Amygdala (tissue), 56 donors: Measurements from ENCODE around the gene ANKRD63.
A peak's percentile ranks its signal among the peaks of the same experiment; 100 is the strongest.

ENCODE experiments used
- DNase-seq, 56 donors: peaks; one replicate each; lab custom pipeline; 2025; lab: John Stamatoyannopoulos, UW

ANKRD63 gene

GRCh38 chr15:40246496-40247280 is 36.2 kb downstream of the ANKRD63 start:
- no peak for DNase-seq

- no peak for DNase-seq
Measured at GRCh38 chr15:40245666-40246450, 37.0 kb downstream of the ANKRD63 start.

DNA sequence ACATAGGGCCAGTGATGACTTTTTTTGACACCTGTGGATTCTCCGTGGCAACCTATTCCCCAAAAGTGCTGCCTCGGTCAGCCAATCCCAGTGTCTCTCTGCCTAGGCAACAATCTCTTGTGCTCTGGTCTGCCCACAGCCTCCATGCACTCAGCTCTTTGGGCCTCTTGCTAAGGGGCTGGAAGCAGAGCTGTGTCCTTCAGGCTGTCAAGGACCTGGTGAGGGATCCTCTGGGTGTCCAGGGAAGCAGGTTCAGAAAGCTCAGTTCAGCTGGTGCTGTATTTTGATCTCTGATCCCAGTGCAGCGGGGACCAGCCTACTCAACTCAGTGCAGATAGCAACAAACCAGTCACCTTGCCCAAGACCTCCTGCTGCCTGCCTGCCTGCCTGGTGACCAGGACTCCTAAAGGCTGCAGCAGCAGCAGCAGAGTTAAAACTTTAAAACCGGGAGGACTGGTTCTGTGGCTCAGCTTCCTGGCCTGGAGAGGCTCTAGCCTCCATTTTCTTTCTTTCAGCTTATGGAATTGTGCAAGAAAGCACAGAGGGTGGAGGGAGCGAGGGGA is 37.8 kb downstream of the ANKRD63 start:
- no peak for DNase-seq

GRCh38 chr15:40243126-40243810 is 39.6 kb downstream of the ANKRD63 start:
- no peak for DNase-seq

- DNase-seq = no peak
Measured at GRCh38 chr15:40242601-40243000, 40.3 kb downstream of the ANKRD63 start.

DNA sequence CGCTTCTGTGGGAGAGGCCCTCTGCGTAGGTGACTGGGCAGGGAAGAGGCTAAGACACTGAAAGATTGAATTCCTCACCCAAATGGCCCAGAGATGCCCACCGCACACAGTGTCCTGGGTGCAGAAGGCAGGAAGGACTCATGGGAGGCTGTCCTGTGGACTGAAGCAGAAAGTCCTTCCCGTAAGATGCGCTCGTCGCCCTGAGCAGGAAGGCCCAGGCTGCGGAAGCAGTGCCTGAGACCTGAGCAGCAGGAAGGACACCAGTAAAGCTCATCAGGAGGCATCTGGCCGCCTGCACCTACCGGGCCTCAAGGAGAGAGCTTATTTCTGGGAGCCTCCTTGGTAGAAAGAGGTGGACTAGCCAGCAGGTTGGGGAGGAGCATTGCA is 40.7 kb downstream of the ANKRD63 start:
- DNase-seq = no peak

DNA sequence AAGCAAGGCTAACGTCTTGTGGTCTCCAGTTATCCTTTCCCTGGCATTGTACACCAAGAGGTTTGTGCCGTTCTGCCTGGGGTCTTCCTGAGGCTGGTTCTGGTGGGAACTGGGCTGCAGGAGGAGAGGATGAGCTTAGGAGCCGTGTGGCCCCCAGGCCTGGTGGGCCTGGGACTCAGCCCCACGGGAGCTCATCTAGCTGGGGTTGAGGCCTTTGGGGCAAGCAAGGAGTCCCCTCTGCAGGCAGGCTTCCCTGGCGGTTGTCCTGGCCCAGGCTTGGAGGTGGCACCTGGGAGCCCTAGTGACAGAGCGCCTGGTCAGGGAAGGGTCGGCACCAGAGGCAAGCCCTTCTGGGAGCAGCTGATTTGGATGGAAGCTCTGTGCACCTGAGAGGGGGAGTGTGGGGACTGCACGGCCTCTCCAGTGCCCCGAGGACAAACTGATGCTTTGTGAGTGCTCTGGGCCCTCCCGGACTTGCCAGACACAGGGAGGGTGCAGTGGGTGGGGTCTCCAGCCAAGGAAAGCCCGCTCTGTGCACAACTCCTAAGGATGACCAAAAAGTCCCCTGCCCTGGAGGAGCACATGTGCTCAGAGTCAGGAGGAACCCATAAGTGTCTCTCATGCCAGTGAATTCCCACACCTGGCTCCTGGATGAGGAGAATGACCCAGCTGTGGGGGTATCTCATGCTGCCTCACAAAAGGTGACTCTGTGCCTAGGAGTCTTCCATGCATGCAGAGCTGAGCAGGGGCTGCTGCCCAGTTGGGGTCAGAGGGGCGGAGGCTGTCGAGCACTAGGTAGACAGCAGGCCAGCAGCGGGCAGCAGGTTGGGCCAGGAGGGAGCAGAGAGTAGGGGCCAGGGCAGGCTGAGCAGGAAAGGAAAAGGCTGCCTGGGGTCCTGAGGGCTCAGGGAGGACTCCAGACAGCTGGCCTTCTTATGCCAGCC is 41.3 kb downstream of the ANKRD63 start:
- DNase-seq = no peak

DNA sequence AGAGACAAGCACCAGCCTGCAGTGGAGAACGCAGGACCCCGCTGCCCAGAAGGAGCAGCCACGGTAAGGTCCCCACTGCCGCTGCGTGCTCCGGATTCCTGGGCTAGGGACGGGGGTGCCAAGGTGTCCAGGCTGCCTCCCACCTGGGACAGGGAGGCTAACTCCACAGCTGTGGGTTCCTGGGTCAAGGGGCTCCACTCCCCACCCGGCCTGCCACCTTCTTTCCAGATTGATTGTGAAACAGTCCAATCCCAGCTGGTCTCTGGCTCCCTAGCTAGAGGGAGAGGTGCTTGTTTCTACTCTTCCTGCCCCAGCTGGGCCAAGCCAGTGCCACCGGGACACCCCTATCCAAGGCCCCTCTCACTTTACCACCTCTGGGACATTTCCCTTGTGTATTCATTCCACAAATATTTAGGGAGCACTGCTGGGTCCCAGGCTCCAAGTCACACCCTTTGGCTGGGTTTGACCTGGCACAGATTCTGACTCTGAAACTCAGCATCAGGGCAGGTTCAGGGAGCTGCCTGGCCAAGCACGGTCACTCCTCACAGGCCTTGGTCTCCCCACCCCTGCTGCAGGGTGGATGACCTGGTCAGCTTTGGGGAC is 42.1 kb downstream of the ANKRD63 start:
- DNase-seq = no peak

DNA sequence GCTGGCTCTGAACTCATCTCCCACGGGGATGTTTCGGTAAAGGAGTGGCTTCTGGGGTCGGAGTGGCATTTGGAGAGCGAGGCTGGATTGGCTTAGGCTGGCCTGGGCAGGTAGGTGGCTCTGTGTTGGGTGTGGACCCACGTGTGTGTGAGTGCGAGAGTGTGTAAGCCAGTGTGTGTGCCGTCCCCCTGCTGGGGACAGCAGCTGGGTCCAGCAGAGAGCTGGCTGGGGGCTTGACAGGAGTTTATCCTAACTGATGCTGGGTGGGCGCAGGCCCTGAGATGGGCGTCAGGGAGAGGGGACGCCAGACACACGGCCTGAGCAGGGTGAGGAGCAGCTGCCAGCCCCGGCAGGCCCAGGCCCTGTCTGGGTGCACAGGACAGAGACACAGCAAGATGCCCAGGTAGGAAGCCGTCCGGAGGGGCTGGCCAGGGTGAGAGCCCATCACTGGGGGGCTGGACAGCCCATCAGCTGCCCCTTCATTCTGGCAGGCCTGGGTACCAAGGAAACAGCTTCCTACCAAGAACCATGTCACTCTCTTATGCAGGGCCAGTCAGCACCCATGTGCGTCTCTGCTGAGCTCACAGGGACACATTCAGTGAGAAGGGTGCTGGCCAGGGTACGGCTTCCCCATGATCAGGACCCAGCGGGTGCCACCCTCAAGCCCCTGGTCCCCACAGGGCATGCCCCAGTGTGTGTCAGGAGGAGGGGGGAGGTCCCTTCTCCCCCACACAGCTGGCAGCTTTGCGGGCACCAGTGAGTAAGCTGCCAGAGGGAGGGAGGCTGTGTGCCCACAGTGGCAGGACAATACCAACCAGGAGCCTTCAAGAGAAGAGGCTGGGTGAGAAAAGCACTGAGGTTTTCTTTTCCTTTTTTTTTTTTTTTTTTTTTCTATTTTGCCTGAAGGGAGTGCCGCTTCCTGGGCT is 42.9 kb downstream of the ANKRD63 start:
- DNase-seq = peak in 9 of 56 donors; percentile 16 to 63 (median 49)

DNA sequence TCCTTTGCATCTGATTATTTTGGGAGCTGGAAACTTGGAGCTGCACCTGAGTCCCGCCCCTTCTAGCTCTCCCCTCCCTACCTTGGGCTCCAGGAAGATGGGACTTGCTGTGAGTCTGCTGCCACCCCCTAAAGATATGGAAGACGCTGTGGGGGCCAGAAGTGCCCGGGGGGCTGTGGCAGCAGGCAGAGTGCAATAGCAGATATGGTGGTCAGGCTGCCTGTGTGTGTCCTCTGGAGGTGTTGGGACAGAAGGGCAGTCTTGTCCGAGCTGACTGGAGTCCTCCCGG is 43.5 kb downstream of the ANKRD63 start:
- no peak for DNase-seq

GRCh38 chr15:40238532-40239403 is 44.1 kb downstream of the ANKRD63 start, which contains the start of gene PAK6:
TSS of gene PAK6 (plus strand) at chr15:40239063. CDS start at chr15:40264786, 25,723 bp downstream.
- DNase-seq = peak in 26 of 56 donors; percentile 19 to 75 (median 50)

- DNase-seq = peak in 3 of 56 donors; percentile 9 to 28 (median 14)
Measured at GRCh38 chr15:40235201-40235885, 47.5 kb downstream of the ANKRD63 start.

GRCh38 chr15:40234783-40235182 is 48.1 kb downstream of the ANKRD63 start:
- no peak for DNase-seq

- no peak for DNase-seq
Measured at GRCh38 chr15:40233727-40234577, 48.9 kb downstream of the ANKRD63 start.

DNA sequence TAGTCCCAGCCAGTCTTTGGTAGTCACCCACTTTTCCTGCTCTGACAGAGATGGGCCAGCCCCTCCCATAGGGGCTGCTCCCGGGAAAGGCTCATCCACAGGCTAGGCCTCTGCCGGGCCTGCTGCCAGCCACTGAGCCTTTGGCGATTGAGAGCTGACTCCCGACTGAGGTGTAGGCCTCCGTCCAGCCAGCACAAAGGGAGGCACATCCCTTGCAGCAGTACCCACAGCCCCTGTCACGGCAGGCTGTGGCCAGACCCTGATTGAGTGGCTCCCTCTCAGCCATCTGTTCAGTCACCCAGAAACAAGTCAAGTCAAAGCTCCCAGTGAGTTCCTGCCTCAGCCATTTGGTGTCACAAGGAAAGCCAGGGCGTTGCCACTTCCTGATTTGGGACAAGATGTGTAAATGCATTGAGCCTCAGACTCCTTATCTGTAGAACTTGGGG is 50.2 kb downstream of the ANKRD63 start:
- DNase-seq = peak in 2 of 56 donors; percentile 5 to 34
